Astrocyte (in vitro differentiated cells and primary cell): ENCODE measurements around the gene CTTN.

Experiments used
- EZH2 ChIP-seq: IDR thresholded peaks from 2 replicates; pipeline ENCODE4 v1.6.1; 2012; ENCODE audit warnings: mild to moderate bottlenecking, low read length, inconsistent platforms; ENCODE audit not compliant: insufficient read depth
- TF ChIP-seq, protein P1 (sequence below): IDR thresholded peaks from 2 replicates; pipeline ENCODE4 v1.5.1; 2011; ENCODE audit warnings: low read depth, mild to moderate bottlenecking, inconsistent platforms, low read length, moderate library complexity; ENCODE audit not compliant: insufficient read depth

DNA sequence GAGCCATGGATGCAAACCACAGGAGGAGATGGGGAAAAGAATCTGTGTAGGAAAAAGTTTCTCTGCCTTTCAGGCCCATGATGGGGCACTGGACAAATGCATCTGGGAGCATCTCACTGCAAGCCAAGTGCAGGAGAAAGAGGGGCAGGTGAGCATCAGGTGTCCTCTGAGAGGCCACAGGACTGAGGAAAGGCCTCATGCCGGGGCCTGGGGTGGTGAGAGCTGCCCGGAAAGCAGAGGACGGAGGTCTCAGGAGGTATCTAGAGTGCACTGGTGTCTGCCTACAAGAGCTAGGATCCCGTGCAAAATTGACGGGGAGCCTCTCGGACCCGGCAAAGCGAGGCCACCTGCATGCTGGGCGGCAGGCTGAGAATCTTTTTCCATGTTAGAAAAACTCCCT lies 73.9 kb downstream of the CTTN start:
- TF ChIP-seq EZH2: no peak
- TF ChIP-seq, protein P1, sequence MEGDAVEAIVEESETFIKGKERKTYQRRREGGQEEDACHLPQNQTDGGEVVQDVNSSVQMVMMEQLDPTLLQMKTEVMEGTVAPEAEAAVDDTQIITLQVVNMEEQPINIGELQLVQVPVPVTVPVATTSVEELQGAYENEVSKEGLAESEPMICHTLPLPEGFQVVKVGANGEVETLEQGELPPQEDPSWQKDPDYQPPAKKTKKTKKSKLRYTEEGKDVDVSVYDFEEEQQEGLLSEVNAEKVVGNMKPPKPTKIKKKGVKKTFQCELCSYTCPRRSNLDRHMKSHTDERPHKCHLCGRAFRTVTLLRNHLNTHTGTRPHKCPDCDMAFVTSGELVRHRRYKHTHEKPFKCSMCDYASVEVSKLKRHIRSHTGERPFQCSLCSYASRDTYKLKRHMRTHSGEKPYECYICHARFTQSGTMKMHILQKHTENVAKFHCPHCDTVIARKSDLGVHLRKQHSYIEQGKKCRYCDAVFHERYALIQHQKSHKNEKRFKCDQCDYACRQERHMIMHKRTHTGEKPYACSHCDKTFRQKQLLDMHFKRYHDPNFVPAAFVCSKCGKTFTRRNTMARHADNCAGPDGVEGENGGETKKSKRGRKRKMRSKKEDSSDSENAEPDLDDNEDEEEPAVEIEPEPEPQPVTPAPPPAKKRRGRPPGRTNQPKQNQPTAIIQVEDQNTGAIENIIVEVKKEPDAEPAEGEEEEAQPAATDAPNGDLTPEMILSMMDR: no peak
